Endometrial microvascular endothelial cells (primary cell): Measurements from ENCODE around the gene ANO10. TPM values are rescaled to one million over a fixed set of nuclear protein-coding genes. Genes with fewer than 3 reads are reported as not detected.

Source experiments
- in situ Hi-C: cut with HindIII; loops from 2 replicates; pipeline ENCODE4 v1.10.0; 2017; ENCODE audit warnings: low sequenced_read_pairs, low pct_unique_long_range_greater_than_20kb; ENCODE audit errors: inconsistent ontology term
- total RNA-seq: library from RNA; depleted of rRNA; stranded (reverse); fragments of >200 nt; gene quantifications from one replicate; pipeline ENCODE4 v1.2.3, GENCODE V29; 2015; ENCODE audit errors: inconsistent ontology term

The ANO10 gene
- total RNA-seq, 1 donor from 2014 or later, result 97.8 TPM

GRCh38 chr3:43409506-43409905, 212.3 kb downstream of the ANO10 start:
- in situ Hi-C loops, result no loop called here

- in situ Hi-C loops, result no loop called here
Measured at GRCh38 chr3:43406643-43407023, 215.2 kb downstream of the ANO10 start.

GRCh38 chr3:43405888-43406642, 215.7 kb downstream of the ANO10 start:
- in situ Hi-C loops, result no loop called here

- in situ Hi-C loops, result no loop called here
Measured at GRCh38 chr3:43400781-43401730, 220.8 kb downstream of the ANO10 start.

- in situ Hi-C loops, result no loop called here
Measured at GRCh38 chr3:43400167-43400566, 221.6 kb downstream of the ANO10 start.

GRCh38 chr3:43399034-43399433, 222.8 kb downstream of the ANO10 start:
- in situ Hi-C loops, result no loop called here

- in situ Hi-C loops, result no loop called here
Measured at GRCh38 chr3:43394041-43394554, 227.7 kb downstream of the ANO10 start.

- in situ Hi-C loops, result no loop called here
Measured at GRCh38 chr3:43391621-43392020, 230.2 kb downstream of the ANO10 start.

- in situ Hi-C loops, result no loop called here
Measured at GRCh38 chr3:43390255-43390588, 231.6 kb downstream of the ANO10 start.

- in situ Hi-C loops, result no loop called here
Measured at GRCh38 chr3:43389388-43390254, 232.2 kb downstream of the ANO10 start.

- in situ Hi-C loops, result no loop called here
Measured at GRCh38 chr3:43388915-43389314, 232.9 kb downstream of the ANO10 start.

GRCh38 chr3:43388175-43388574, 233.6 kb downstream of the ANO10 start:
- in situ Hi-C loops, result no loop called here

GRCh38 chr3:43379343-43379742, 242.5 kb downstream of the ANO10 start:
- in situ Hi-C loops, result no loop called here

- in situ Hi-C loops, result no loop called here
Measured at GRCh38 chr3:43378066-43378935, 243.5 kb downstream of the ANO10 start.

GRCh38 chr3:43373560-43373928, 248.3 kb downstream of the ANO10 start:
- in situ Hi-C loops, result no loop called here

- in situ Hi-C loops, result no loop called here
Measured at GRCh38 chr3:43372809-43373559, 248.8 kb downstream of the ANO10 start.

- in situ Hi-C loops, result no loop called here
Measured at GRCh38 chr3:43372007-43372740, 249.6 kb downstream of the ANO10 start.
